ENCODE measurements around the gene LCN6.
"Not testable (repeated sequence)": the region's sequence is repeated elsewhere in the genome, so short reads cannot be mapped to it uniquely, and the experiment has no call there.

The LCN6 gene

DNA sequence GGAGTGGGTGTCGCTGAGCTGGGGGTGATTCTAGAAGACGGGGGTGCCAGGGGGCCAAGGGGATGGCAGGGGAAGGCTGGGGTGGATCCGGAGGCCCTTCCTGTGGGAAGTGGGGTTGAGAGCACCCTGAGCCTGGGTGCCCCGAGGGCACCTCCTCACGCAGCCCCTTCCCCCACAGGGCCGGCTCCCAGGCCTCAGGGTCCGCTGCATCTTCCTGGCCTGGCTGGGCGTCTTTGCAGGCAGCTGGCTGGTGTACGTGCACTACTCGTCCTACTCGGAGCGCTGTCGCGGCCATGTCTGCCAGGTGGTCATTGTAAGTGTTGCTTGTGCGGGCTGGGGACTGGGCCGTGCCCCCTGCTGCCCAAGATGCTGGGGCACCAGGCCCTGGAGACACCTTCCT, 30.9 kb downstream of the LCN6 start:
- intact Hi-C loops (cut with DNase I) = no loop called here
- DNase-seq = no peak

DNA sequence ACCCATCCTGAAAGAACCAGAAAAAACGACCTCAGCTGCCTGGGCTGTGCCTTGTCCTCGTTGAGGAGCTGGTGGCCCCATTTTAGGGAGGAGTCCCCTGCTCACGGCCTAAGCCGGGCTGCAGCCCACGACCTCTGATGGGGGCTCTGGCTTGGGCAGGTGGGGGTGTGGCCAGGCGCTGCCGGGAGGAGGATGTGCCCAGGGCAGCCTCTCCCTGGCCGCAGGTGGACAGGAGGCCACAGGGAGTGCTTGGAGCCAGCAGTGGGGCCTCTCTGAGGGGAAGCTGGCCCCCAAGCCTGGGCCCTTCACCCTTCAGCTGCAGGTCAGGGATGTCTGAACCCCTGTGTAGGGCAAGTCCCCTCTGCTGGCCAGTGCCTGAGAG, 33.4 kb downstream of the LCN6 start:
- intact Hi-C loops (cut with DNase I) = no loop called here

DNA sequence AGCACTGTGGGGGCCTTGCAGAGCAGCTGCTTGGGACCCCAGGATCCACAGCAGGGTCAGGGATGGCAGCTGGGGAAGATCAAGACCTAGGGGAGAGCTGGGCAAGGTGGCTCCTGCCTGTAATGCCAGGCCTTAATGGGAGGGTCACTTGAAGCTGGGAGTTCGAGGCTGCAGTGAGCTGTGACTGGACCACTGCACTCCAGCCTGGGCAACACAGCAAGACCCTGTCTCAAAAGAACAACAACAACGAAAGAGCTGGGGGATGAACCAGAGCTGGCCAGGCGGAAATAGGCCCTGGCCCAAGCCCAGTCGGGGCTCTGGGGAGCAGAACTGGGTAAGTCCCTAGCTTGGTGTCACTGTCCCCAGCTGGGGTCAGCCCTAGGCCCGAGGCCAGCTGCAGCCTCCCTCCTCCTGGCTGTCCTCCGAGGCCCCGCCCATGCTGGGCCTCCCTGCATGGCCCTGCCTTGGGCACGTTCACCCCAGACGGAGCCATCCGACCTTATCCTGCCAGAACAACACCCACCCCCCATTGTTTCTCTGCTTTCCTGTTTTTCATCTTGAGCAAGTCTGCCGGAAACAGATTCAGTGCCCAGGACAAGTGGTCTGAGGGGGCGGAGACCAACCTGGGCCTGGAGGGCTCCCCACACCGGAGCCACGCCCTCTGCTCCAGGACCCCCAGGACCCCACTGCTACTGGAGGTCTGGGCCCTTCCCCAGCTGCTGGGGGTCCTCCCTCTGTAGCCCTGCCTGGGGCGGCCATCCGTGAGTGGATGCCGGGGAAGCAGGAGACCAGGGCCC, 34.0 kb downstream of the LCN6 start:
- DNase-seq = no peak
- intact Hi-C loops (cut with DNase I) = no loop called here

More for the DNA sequence above, 33.4 kb downstream of the LCN6 start:
- no peak for DNase-seq

DNA sequence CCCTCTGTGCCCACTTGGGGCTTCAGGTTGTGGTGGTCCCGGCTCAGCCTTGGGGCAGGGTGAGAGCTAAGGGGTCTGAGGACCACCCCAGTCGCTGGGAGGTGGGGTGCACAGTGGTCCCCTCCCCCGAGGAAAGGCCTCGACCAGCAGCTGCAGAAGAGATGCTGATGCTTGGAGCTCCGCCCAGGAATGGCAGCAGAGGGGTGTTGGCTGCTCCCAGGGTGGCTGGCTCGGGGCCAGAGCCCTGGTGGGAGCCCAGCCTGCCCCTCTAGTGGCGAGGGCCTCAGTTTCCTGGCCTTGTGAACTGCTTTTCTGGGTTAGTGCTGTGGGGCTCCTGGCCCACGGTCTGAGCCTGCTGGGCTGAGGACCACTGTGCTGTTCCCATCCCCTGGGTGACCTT, 34.8 kb downstream of the LCN6 start:
- intact Hi-C loops (cut with DNase I) = no loop called here
- no peak for DNase-seq

DNA sequence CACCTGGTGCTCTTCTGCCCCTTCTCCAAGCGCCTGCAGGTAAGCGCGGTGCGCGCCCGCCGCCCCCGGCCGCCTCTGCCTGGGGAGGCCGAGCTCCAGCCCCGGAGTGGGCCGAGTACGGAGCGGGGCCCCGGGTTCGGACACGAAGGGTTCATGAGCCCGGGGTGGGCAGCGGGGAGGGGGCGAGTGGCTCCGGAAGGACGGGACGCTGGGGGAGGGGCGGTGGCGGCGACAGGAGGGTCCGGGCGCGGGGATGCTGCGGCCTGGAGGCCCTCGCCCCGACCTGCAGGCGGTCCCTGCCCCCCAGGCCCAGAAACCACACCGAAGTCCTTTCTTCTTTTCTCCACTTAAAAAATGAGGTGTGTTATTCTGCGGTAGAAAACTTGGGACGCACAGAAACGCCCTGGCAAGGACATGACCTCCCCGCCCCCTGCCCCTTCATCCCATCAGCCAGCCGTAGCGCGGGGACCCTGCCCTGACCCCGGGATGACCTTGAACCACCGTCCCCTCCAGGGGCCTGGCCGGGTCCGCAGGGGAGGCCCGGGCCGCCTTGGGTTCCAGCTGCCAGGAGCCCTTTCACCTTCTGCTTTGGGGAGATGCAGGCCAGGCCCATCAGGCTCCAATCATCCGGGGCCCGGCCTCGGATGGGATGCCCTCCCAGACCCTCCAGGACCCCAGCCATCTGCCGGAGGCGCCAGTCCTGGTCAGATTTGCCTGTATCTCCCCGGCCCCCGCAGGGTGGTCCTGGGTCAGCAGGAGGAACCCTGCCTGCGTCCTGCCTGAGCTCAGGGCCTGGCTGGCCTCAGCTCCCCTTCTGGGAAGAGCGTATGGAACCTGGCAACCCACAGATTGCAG, 35.4 kb downstream of the LCN6 start:
- no peak for DNase-seq

DNA sequence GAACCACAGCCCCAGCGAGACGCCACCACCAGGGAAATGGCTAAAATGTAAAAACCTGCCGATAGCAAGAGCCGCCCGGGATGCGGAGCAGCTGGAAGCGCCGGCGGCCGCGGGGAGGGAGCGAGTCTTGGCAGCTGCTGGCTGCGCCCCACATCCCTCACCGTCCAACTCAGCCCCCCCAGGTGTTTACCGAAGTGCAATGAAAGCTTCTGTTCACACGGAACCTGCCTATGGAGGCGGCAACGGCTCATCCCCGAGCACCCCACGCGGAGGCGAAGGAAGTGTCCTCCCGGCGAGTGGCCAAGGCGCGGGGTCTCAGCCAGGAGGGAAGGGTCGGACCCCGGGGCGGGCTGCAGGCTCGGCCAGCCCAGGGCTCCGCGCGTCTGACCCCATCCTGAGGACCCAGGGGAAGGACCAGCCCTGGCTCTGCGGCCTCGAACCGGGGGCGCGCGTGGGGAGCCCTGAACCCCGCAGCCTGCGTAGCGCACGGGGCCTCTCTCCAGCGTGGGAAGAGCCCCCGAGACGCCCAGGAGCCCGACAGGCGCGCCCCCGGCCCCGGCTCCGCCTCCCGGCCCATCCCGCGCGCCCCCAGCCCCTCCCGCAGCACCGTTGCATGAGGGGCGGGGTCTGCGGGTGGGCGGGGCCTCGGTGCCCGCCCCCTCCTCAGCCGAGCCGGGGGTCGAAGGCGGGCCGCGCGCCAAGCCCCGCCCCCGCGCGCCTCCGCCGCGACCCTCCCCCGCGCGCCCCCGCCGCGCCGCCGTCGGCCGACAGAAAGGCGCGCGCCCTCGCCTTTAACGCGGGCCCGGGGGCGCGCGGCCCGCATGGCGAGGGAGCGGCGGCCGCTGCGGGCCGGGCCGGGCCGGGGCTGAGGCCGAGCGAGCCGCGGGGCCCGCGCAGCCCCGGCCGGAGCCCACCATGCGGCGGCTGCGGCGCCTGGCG, 36.3 kb downstream of the LCN6 start, which contains the start of gene DIPK1B:
DIPK1B (plus strand) TSS at position 822 of the 939 bp plus-strand sequence; CDS start at position 916, 94 bp downstream.
- intact Hi-C loops (cut with DNase I) = no loop called here
- peak in 4 of 10 donors; percentile 32 to 92 (median 70) for DNase-seq

More for the DNA sequence above, 35.4 kb downstream of the LCN6 start:
- intact Hi-C loops (cut with DNase I) = no loop called here

DNA sequence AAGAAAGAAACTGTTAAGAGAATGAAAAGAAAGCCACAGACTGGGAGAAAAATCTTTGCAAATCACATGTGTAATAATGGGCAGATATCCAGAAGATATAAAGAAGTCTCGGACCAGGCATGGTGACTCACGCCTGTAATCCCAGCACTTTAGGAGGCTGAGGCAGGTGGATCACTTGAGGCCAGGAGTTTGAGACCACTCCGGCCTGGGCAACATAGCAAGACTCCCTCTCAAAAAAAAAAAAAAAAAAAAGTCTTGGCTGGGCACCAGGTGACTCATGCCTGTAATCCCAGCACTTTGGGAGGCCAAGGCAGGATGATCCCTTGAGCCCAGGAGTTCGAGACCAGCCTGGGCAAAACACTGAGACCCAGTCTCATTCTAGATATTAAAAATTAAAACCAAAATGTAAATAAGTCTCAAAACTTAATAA, 37.1 kb downstream of the LCN6 start:
- DNase-seq; intact Hi-C loops (cut with DNase I): not testable (repeated sequence)

DNA sequence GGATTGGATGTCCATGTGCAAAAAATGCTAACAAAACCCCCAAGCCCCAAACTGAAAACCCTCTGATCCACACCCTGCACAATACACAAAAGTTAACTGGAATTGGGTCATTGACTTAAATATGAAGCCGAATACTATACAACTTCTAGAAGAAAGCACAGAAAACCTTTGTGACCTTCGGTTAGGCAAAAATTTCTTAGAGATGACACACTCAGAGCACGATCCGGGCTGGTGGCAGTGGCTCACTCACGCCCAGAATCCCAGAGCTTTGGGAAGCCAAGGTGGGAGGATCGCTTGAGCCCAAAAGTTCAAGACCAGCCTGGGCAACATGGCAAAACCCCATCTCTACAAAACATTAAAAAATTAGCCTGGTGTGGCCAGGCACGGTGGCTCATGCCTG, 37.8 kb downstream of the LCN6 start:
- intact Hi-C loops (cut with DNase I) = no loop called here
- no peak for DNase-seq

DNA sequence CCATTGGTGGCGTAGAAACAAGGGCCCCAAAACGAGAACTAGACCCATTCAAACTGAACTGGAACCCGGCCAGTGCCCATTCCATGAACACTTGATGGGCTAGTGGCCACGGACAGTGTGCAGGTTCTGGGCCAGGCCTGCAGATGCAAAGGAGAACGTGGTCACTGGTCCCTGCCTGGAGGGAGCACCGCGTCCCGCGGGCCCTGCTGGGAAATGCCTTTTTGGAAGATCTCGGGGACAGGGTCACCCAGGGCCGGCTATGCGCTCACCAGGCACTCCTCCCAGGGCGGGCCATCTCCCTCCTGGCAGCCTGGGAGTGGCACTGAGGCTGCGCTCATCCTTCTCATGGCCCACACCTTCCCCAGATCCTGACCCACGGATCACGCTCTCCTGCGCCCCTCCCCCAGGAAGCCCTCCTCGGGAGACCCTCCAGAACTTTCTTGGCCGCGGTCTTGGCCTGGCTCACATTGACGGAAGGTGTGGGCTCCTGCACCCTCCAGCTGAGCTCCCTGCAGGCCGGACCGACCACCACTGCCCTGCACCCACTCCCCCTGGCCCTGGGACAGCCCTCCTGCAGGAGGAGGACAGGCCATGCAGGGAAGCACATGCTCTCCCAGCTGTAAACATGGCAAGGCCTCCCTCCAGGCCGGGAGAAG, 38.7 kb downstream of the LCN6 start:
- intact Hi-C loops (cut with DNase I) = no loop called here
- DNase-seq = no peak

DNA sequence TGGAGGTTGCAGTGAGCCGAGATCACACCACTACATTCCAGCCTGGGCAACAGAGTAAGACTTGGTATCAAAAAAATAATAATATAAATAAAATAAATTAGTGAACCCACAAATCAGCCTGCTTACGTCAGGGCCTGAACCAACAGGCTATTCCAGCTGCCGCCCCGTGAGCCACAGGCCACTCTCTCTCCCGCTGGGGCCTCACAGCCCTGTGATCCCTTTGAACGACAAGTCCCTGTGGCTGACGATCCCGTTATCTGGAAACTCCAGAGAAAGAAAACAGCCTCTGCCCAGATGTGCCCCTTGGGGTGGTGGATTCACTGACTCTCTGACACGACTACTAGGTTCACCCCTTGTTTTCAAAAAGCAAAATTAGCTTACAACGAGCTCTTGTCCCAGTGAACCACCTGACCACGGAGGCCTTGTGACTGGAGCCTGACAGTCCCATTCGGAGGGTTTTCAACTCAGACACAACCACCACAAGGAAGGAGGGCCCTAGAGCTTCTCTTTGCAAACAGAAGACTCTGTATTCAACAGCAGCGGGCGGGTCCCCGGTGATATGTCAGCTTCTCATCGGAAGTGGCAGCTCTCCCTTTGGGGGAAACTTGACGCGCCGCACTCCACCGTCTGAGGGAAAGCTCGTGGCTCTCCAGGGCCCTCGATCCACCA, 40.3 kb downstream of the LCN6 start:
- intact Hi-C loops (cut with DNase I) = no loop called here
- peak in 1 of 10 donors; percentile 70 for DNase-seq

DNA sequence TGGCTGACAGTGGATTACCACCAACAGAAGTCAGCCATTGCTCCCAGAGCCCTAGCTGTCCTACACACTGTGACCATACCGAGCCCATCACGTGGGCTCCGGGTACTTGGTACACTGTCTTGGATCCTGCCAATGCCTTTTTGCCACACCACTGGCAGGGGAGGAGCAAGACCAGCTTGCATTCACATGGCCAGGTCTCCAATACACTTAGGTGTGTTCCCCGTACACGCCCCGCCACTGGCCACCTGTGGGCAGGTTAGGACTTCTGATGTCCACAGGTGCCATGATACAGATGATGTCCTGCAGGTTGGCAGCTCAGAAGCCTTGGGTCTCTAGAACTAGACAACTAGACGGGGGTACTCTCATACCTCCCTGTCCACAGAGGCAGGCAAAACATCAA, 41.3 kb downstream of the LCN6 start:
- intact Hi-C loops (cut with DNase I) = no loop called here
- DNase-seq = no peak

DNA sequence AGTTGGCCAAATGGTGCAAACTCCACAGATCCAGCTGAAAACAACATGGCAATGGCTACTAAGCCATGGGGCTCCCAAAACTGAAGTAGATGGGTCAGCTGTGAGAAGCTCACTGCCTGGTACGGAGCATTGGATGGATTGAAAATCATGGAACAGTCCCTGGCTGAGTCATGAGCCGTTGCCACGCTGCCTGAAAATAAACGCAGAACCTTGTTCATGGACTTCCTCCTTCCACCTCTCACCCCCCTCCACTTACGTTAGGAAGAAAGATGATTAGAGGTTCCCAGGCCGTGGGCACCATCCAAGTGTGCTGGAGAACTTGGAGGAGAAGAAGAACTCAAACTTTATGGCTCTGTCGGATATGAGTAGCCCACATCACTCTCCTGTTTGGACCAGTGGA, 42.8 kb downstream of the LCN6 start:
- DNase-seq = no peak
- intact Hi-C loops (cut with DNase I) = no loop called here

DNA sequence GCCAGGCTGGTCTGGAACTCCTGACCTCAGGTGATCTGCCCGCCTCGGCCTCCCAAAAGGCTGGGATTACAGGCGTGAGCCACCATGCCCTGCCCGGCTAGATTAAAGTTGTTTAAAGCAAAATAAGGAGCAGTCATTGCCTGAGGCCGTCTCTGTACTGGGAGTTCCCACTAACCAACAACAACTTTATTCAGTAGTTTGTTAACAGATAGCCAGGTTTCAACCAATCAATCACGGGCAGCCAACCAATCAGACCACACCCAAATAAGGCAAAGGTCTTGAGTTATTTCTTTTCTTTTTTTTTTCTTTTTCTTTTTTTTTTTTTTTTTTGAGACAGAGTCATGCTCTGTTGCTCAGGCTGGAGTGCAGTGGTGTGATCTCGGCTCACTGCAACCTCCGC, 43.6 kb downstream of the LCN6 start:
- DNase-seq; intact Hi-C loops (cut with DNase I): not testable (repeated sequence)

DNA sequence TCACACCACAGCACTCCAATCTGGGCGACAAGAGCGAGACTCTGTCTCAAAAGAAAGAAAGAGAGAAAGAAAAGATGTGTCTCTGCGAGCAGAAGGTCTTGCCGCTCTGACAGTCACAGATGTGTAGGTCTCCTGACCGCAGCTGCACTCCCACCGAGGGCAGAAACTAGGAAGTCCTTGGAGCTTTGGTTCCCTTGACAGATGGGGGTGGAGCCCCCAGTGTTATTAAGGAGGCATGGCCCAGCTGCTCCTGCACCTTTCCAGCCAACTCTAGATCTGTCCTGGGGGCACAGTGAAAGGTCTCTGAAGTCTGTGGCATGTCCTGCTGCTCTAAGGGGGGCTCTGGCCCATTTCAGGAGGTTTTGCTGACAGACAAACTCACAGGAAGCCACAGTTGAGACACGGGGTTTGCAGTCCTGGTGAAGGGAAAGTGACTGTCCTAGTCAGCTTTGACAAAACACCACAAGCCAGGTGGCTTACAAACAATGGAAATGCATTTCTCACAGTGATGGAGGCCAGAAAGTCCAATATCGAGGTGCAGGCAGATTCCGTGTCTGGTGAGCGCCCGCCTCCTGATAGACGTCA, 45.0 kb downstream of the LCN6 start:
- intact Hi-C loops (cut with DNase I) = no loop called here
- no peak for DNase-seq

DNA sequence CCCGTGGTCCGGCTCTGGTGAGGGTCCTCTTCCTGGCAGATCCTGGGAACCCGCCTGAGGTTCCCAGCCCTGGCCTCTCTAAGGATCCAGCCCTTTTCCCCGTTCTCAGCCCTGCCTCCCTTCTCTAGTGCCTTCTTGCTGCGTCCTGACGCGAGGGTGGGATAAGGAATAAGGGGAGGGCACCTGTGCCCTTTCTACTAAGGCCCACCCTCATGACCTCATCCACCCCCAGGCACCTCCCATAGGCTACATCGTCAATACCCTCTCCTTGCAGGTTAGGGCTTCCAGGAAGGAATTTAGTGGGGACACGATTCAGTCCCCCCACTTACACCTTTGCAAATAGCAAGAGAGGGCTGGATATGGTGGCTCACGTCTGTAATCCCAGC, 46.7 kb downstream of the LCN6 start:
- intact Hi-C loops (cut with DNase I) = no loop called here
- no peak for DNase-seq

DNA sequence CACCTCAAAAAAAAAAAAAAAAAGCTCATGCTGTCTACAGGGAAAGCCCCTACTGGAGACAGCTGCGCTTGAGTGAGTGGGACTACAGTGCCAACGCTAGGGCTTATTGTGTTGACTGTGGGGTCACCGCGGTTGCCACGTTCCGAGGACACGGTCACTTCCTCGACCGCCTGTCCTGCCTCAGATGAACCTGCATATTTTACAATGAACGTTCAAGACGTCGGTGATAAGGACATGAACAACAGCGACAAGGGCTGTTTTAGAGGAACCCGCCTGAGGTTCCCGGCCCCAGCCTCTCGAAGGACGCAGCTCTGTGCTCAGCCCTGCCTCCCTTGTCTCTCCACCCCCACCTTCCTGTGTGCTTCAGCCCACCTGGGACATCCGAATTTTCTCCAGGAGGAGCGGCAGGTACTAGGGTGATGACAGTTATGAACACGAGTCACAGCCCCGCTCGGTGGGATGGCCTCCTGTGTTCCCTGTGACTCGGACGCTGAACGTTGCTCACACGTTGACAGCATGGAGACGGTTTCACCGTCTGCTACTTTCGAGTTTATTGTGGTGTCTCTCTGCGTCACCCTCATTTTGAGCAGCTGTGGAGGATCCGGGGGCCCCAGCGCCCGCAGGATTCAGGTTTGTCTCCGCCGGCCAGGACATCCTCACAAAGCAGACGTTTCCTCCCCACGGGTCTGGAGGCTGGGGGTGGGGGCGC, 47.2 kb downstream of the LCN6 start:
- intact Hi-C loops (cut with DNase I) = no loop called here

DNA sequence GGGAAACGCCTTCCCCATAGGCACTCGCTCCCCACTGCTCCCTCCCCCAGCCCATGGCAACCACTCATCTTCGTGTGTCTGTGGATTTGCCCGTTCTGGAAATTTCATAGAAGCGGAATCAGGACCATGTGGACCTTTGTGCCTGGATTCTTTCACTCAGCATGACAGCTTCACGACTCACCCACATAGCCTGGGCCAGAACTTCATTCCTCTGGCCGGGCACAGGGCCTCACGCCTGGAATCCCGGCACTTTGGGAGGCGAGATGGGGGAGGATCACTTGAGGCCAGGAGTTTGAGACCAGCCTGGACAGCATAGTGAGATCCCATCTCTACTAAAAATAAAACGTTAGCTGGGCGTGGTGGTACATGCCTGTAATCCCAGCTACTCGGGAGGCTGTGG, 48.0 kb downstream of the LCN6 start:
- no peak for DNase-seq
- intact Hi-C loops (cut with DNase I) = no loop called here

More for the DNA sequence above, 47.2 kb downstream of the LCN6 start:
- no peak for DNase-seq

DNA sequence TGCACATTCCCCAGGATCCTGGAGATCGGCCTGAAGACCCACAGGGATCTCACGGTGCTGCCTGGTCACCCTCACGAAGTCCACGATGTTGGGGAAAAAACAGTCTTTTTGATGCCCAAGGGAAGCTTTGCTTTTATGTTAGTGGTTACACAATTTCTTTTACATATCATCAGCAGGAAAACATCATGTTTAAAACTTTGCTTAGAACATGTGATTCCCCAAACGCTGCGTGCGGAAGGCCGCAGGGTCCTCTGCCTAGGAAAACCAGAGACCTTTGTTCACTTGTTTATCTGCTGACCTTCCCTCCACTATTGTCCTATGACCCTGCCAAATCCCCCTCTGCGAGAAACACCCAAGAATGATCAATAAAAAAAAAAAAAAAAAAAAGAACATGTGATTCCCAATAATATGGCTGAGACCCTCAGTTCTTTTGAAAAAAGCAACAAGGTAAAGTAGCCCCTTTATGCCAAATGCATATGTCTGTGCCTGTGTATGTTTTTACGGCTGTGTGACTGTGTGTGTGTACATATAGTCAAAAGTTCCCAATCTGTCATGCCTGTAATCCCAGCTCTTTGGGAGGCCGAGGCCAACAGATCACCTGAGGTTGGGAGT, 49.6 kb downstream of the LCN6 start:
- intact Hi-C loops (cut with DNase I) = no loop called here
- DNase-seq = no peak

Measured in posterior cingulate gyrus (tissue), 11 donors.